IMR-90 (cell line): Measurements from ENCODE around the gene NT5M. TPM values are rescaled to one million over a fixed set of nuclear protein-coding genes. Genes with fewer than 3 reads are reported as not detected.
A peak's percentile ranks its signal among the peaks of the same experiment; 100 is the strongest.

Experiments used
- ATAC-seq: fragments of 200-7000 bp; cut with Tn5 transposase; 2 replicates; pipeline ENCODE4 v1.9.1; 2020; ENCODE audit warnings: low read depth, mild to moderate bottlenecking, moderate library complexity
- BruUV-seq: library from RNA; stranded (reverse); fragments of 400-500 nt; replicated peaks from 2 replicates; lab custom pipeline; 2021; lab: Mats Ljungman, UMichigan
- CTCF ChIA-PET: fragments of 300-600 bp; formaldehyde crosslinking; extraction: SDS; loops from one replicate; lab custom pipeline; 2021; ENCODE audit warnings: antibody characterized with exemption; lab: Yijun Ruan, JAX
- POLR2A ChIA-PET: fragments of 300-600 bp; sonication (Branson Sonifier 250); formaldehyde crosslinking; loops from one replicate; lab custom pipeline; 2022; ENCODE audit warnings: antibody characterized with exemption; ENCODE audit not compliant: unreplicated experiment; lab: Charles Lee
- DNase-seq: peaks from one replicate; pipeline ENCODE4 v3.0.0; 2013
- H2AFZ ChIP-seq: replicated peaks from 2 replicates; pipeline ENCODE3; 2013; ENCODE audit warnings: low read length, mild to moderate bottlenecking; ENCODE audit not compliant: poor library complexity
- H2AK5ac ChIP-seq: 2 replicates; pipeline ENCODE4 v1.6.1; 2013; ENCODE audit warnings: low read depth, low read length, inconsistent platforms
- H2AK9ac ChIP-seq: replicated peaks from 2 replicates; pipeline ENCODE3; 2013; ENCODE audit warnings: mild to moderate bottlenecking, low read depth, low read length, moderate library complexity; ENCODE audit not compliant: poor library complexity
- H2BK120ac ChIP-seq: 2 replicates; pipeline ENCODE4 v1.6.1; 2013; ENCODE audit warnings: low read depth, low read length, inconsistent platforms
- H2BK15ac ChIP-seq: 3 replicates; pipeline ENCODE4 v1.6.1; 2013; ENCODE audit warnings: low read depth, low read length, inconsistent platforms
- H2BK20ac ChIP-seq: 2 replicates; pipeline ENCODE4 v1.6.1; 2013; ENCODE audit warnings: low read depth, mild to moderate bottlenecking, inconsistent platforms, low read length, moderate library complexity
- H2BK5ac ChIP-seq: 2 replicates; pipeline ENCODE4 v1.6.1; 2013; ENCODE audit warnings: mild to moderate bottlenecking, low read depth, low read length, inconsistent platforms; ENCODE audit not compliant: poor library complexity, severe bottlenecking
- H3K14ac ChIP-seq: replicated peaks from 2 replicates; pipeline ENCODE4 v1.6.1; 2013; ENCODE audit warnings: low read depth, low read length, inconsistent platforms
- H3K18ac ChIP-seq: 2 replicates; pipeline ENCODE4 v1.6.1; 2013; ENCODE audit warnings: low read depth, low read length, control low read depth
- H3K23ac ChIP-seq: 2 replicates; pipeline ENCODE4 v1.6.1; 2013; ENCODE audit warnings: low read depth, low read length, inconsistent platforms
- H3K27ac ChIP-seq: 2 replicates; pipeline ENCODE4 v1.5.1; 2013; ENCODE audit warnings: mild to moderate bottlenecking, control low read depth, low read length; ENCODE audit not compliant: insufficient read depth
- H3K27me3 ChIP-seq: 2 replicates; pipeline ENCODE4 v1.6.1; 2013; ENCODE audit warnings: low read length; ENCODE audit not compliant: control insufficient read depth, insufficient read depth
- H3K36me3 ChIP-seq: 2 replicates; pipeline ENCODE4 v1.6.1; 2013; ENCODE audit warnings: low read length, mixed read lengths; ENCODE audit not compliant: control insufficient read depth, insufficient read depth
- H3K4ac ChIP-seq: 2 replicates; pipeline ENCODE4 v1.6.1; 2013; ENCODE audit warnings: low read depth, low read length, inconsistent platforms
- H3K4me1 ChIP-seq: 2 replicates; pipeline ENCODE4 v1.6.1; 2013; ENCODE audit warnings: low read length, mixed read lengths; ENCODE audit not compliant: control insufficient read depth, insufficient read depth
- H3K4me2 ChIP-seq: 2 replicates; pipeline ENCODE4 v1.6.1; 2013; ENCODE audit warnings: low read depth, mild to moderate bottlenecking, control low read depth, low read length, moderate library complexity
- H3K4me3 ChIP-seq: 2 replicates; pipeline ENCODE4 v1.5.1; 2013; ENCODE audit warnings: low read depth, mild to moderate bottlenecking, control low read depth, low read length, moderate library complexity; ENCODE audit not compliant: insufficient read depth
- H3K56ac ChIP-seq: 2 replicates; pipeline ENCODE4 v1.6.1; 2013; ENCODE audit warnings: low read length, inconsistent platforms; ENCODE audit not compliant: insufficient read depth; ENCODE audit errors: extremely low read depth
- H3K79me1 ChIP-seq, 2 experiments: 2 replicates each; pipeline ENCODE4 v1.6.1; 2013; ENCODE audit warnings: low read length in 2 of 2, inconsistent platforms in 1 of 2, low read depth in 1 of 2
- H3K9ac ChIP-seq: 2 replicates; pipeline ENCODE4 v1.6.1; 2013; ENCODE audit warnings: low read depth, low read length, control low read depth
- H3K9me1 ChIP-seq: 2 replicates; pipeline ENCODE4 v1.6.1; 2013; ENCODE audit warnings: low read length, inconsistent platforms; ENCODE audit not compliant: insufficient read depth
- H3K9me3 ChIP-seq: 2 replicates; pipeline ENCODE4 v1.6.1; 2013; ENCODE audit warnings: low read length; ENCODE audit not compliant: control insufficient read depth, insufficient read depth
- H4K20me1 ChIP-seq: 2 replicates; pipeline ENCODE4 v1.6.1; 2013; ENCODE audit warnings: low read length, inconsistent platforms; ENCODE audit not compliant: insufficient read depth
- H4K5ac ChIP-seq: 2 replicates; pipeline ENCODE4 v1.6.1; 2013; ENCODE audit warnings: mild to moderate bottlenecking, low read depth, low read length, control low read depth
- H4K8ac ChIP-seq, 2 experiments: 2 replicates each; pipeline ENCODE4 v1.6.1; 2013; ENCODE audit warnings: low read depth in 2 of 2, low read length in 2 of 2, control low read depth in 1 of 2, inconsistent platforms in 1 of 2
- H4K91ac ChIP-seq: 2 replicates; pipeline ENCODE4 v1.6.1; 2013; ENCODE audit warnings: low read depth, low read length, inconsistent platforms; ENCODE audit not compliant: insufficient read depth
- CEBPB ChIP-seq: IDR thresholded peaks from 2 replicates; pipeline ENCODE4 v1.6.1; 2012; ENCODE audit warnings: low read depth, low read length, improper control_type of control experiment
- CHD1 ChIP-seq: IDR thresholded peaks from 2 replicates; pipeline ENCODE4 v1.6.1; 2012; ENCODE audit warnings: low read depth, low read length, improper control_type of control experiment
- CTCF ChIP-seq: conservative IDR thresholded peaks from 2 replicates; pipeline ENCODE4 v1.5.1; 2012; ENCODE audit warnings: mild to moderate bottlenecking, low read depth, low read length, improper control_type of control experiment
- ELK1 ChIP-seq: fragments of 150-350 bp; IDR thresholded peaks from 2 replicates; pipeline ENCODE4 v1.6.1; 2016; ENCODE audit warnings: low read depth, mild to moderate bottlenecking, low read length, moderate library complexity, borderline replicate concordance
- FOS ChIP-seq: fragments of 150-350 bp; IDR thresholded peaks from 2 replicates; pipeline ENCODE4 v1.6.1; 2016; ENCODE audit warnings: low read depth, low read length
- MXI1 ChIP-seq: IDR thresholded peaks from 2 replicates; pipeline ENCODE4 v1.6.1; 2012; ENCODE audit warnings: low read depth, mild to moderate bottlenecking, low read length, moderate library complexity, borderline replicate concordance
- NFE2L2 ChIP-seq: fragments of 150-350 bp; IDR thresholded peaks from 2 replicates; pipeline ENCODE4 v1.6.1; 2016; ENCODE audit warnings: low read depth, mild to moderate bottlenecking, low read length
- POLR2A ChIP-seq: IDR thresholded peaks from 2 replicates; pipeline ENCODE4 v1.6.1; 2012; ENCODE audit warnings: mild to moderate bottlenecking, low read depth, low read length
- RAD21 ChIP-seq: IDR thresholded peaks from 2 replicates; pipeline ENCODE4 v1.6.1; 2012; ENCODE audit warnings: low read length, improper control_type of control experiment
- WGBS, 2 experiments: methylation state at CpG; one replicate each; pipeline versions ENCODE4 v1.1.5 to v1.1.7; 2013; ENCODE audit warnings: missing lambda C conversion rate in 2 of 2; ENCODE audit not compliant: insufficient read length in 1 of 2; ENCODE audit errors: extremely low coverage in 2 of 2; 5-methylcytosine and 5-hydroxymethylcytosine counted together
- dilution Hi-C: fragments of 300-500 bp; cut with HindIII; formaldehyde crosslinking; loops from one replicate; pipeline ENCODE4 v1.14.3; 2018; ENCODE audit warnings: low sequenced_read_pairs; ENCODE audit not compliant: unreplicated experiment
- in situ Hi-C: fragments of 300-500 bp; cut with MboI; formaldehyde crosslinking; loops from 3 replicates; pipeline ENCODE4 v1.14.3; 2019; ENCODE audit warnings: low sequenced_read_pairs, inconsistent platforms, mixed read lengths
- intact Hi-C: fragments of 100-400 bp; cut with micrococcal nuclease; formaldehyde crosslinking; loops from 2 replicates; pipeline ENCODE4 v1.10.0; 2022
- polyA plus RNA-seq, 3 experiments: library from polyadenylated mRNA; depleted of rRNA; stranded (reverse); fragments of >200 nt; gene quantifications; 2 replicates each; pipeline ENCODE4 v1.2.3, GENCODE V29; 2012; ENCODE audit warnings: low replicate concordance in 1 of 3
- total RNA-seq: library from RNA; depleted of rRNA; stranded (reverse); fragments of >200 nt; gene quantifications from 2 replicates; pipeline ENCODE4 v1.2.3, GENCODE V29; 2012

NT5M gene
- total and polyA plus RNA-seq, 2 of the 4 experiments (the other 2 are of a cell fraction): 0.18 to 0.32 TPM

DNA sequence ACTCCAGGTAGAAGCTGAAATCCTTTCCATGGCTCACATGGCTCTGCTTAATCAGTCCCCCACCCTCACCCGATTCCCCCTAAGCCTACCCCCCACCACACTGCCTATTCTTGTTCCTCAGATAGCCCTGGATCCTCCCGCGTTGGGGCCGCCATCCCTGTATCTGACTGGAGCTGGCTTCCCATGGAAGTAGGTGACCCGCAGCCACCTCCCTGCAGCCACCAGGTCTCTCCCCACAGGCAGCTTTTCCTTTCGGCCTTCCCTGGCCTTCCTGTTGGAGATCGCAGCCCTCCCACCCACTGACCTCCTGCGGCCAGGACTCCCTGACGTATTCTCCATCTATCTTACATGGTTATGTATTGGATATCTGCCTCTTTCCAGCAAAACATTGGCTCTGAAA is 91.3 kb downstream of the NT5M start:
- Histone ChIP-seq H3K9me3 (no peaks in the 10 kb centered on the region; the same call in 1 of the 2 replicates), H2BK120ac (no peak overlapping the region), H4K91ac (no peak overlapping the region), H2BK5ac (no peak overlapping the region), H3K9ac (no peak overlapping the region), H2AK9ac (peak overlapping the region; percentile 12), H3K27me3 (peaks cover 2% of the 10 kb centered on the region; the same call in 1 of the 2 replicates), H3K36me3 (no peaks in the 10 kb centered on the region), H3K56ac (no peak overlapping the region), H2AK5ac (no peak overlapping the region), H2BK20ac (no peak overlapping the region), H3K23ac (no peak overlapping the region), H3K79me1 (no peaks in the 10 kb centered on the region), H3K27ac (no peak overlapping the region), H4K5ac (no peak overlapping the region), H4K8ac (no peak overlapping the region), H3K9me1 (no peaks in the 10 kb centered on the region; the same call in 1 of the 2 replicates), H3K14ac (no peak overlapping the region), H3K4me3 (no peak overlapping the region), H2BK15ac (no peak overlapping the region), H2AFZ (no peak overlapping the region), H3K4me1 (peaks cover 6% of the 10 kb centered on the region), H3K4ac (no peak overlapping the region), H4K20me1 (no peaks in the 10 kb centered on the region), H3K4me2 (no peak overlapping the region), H3K18ac (no peak overlapping the region)
- dilution Hi-C loops (no loop called here), in situ Hi-C loops (no loop called here), intact Hi-C loops (no loop called here)
- no peak for TF ChIP-seq CEBPB
- TF ChIP-seq ELK1: no peak
- no peak for TF ChIP-seq NFE2L2
- no peak for TF ChIP-seq CTCF
- no peak for TF ChIP-seq RAD21
- TF ChIP-seq POLR2A: no peak
- no peak for TF ChIP-seq CHD1
- TF ChIP-seq MXI1: no peak
- TF ChIP-seq FOS: no peak
- 93% methylated on average over 3 of the region's 9 CpGs; no CpG with 5 or more reads in 1 of the 2 experiments for WGBS, 2 experiments
- CTCF ChIA-PET: no interaction called here
- ATAC-seq: no peak
- no TSS peak for BruUV-seq
- no peak for DNase-seq
- POLR2A ChIA-PET: no interaction called here
